GM23338 (cell line): ENCODE results near the gene IL21R. TPM values are rescaled to one million over a fixed set of nuclear protein-coding genes. Genes with fewer than 3 reads are reported as not detected.

Experiments used
- ATAC-seq: fragments of 200-7000 bp; cut with Tn5 transposase; 3 replicates; pipeline ENCODE4 v1.9.1; 2020
- DNase-seq: peaks from one replicate; pipeline ENCODE4 v3.0.0-alpha.2; 2015; ENCODE audit warnings: low spot score
- H2AFZ ChIP-seq: fragments of 200-600 bp; sonication (generic); 2 replicates; pipeline ENCODE4 v1.8.0; 2016; ENCODE audit warnings: antibody characterized with exemption, mild to moderate bottlenecking, moderate library complexity
- H3F3A ChIP-seq: fragments of 200-600 bp; sonication (generic); replicated peaks from 2 replicates; pipeline ENCODE4 v1.8.0; 2017; ENCODE audit warnings: antibody characterized with exemption, mixed run types, low read depth
- H3K27ac ChIP-seq: fragments of 200-600 bp; sonication (generic); 2 replicates; pipeline ENCODE4 v1.6.1; 2016; ENCODE audit warnings: low read depth
- H3K27me3 ChIP-seq: fragments of 200-600 bp; sonication (generic); 2 replicates; pipeline ENCODE4 v1.8.0; 2016; ENCODE audit warnings: mild to moderate bottlenecking, mixed run types, moderate library complexity; ENCODE audit not compliant: insufficient read depth
- H3K36me3 ChIP-seq: fragments of 200-600 bp; sonication (generic); 2 replicates; pipeline ENCODE4 v1.8.0; 2016; ENCODE audit warnings: mild to moderate bottlenecking; ENCODE audit not compliant: insufficient read depth
- H3K4me1 ChIP-seq: fragments of 200-600 bp; sonication (generic); 2 replicates; pipeline ENCODE4 v1.8.0; 2016; ENCODE audit warnings: mild to moderate bottlenecking, moderate library complexity; ENCODE audit not compliant: insufficient read depth
- H3K4me2 ChIP-seq: fragments of 200-600 bp; sonication (generic); 2 replicates; pipeline ENCODE4 v1.7.1; 2017; ENCODE audit warnings: mixed run types
- H3K4me3 ChIP-seq: fragments of 200-600 bp; sonication (generic); 2 replicates; pipeline ENCODE4 v1.6.1; 2016; ENCODE audit warnings: mixed run types
- H3K79me2 ChIP-seq: fragments of 200-600 bp; sonication (generic); replicated peaks from 2 replicates; pipeline ENCODE4 v1.8.0; 2017; ENCODE audit warnings: mild to moderate bottlenecking; ENCODE audit not compliant: insufficient read depth
- H3K9me2 ChIP-seq: fragments of 200-600 bp; sonication (generic); 2 replicates; pipeline ENCODE4 v1.8.0; 2017; ENCODE audit not compliant: insufficient read depth
- H4K20me1 ChIP-seq: fragments of 200-600 bp; sonication (generic); replicated peaks from 2 replicates; pipeline ENCODE4 v1.8.0; 2017; ENCODE audit warnings: mild to moderate bottlenecking; ENCODE audit not compliant: insufficient read depth
- H3K27ac Mint-ChIP-seq: 2 replicates; pipeline ENCODE4 v1.8.0; 2020; ENCODE audit warnings: inconsistent platforms, mild to moderate bottlenecking, moderate library complexity, mixed read lengths
- H3K27me3 Mint-ChIP-seq: 3 replicates; pipeline ENCODE4 v1.8.0; 2022; ENCODE audit warnings: low read depth, mild to moderate bottlenecking, moderate library complexity, mixed read lengths, inconsistent platforms; ENCODE audit not compliant: insufficient read depth, poor library complexity
- H3K36me3 Mint-ChIP-seq: 3 replicates; pipeline ENCODE4 v1.8.0; 2021; ENCODE audit warnings: low read depth, mild to moderate bottlenecking, inconsistent platforms, moderate library complexity, mixed read lengths
- H3K4me1 Mint-ChIP-seq: 3 replicates; pipeline ENCODE4 v1.8.0; 2020; ENCODE audit warnings: mild to moderate bottlenecking, inconsistent platforms, mixed read lengths
- H3K4me3 Mint-ChIP-seq: 3 replicates; pipeline ENCODE4 v1.8.0; 2021; ENCODE audit warnings: moderate library complexity, mild to moderate bottlenecking, inconsistent platforms, mixed read lengths
- H3K9me3 Mint-ChIP-seq: 3 replicates; pipeline ENCODE4 v1.8.0; 2020; ENCODE audit warnings: moderate library complexity, mild to moderate bottlenecking, inconsistent platforms, mixed read lengths
- CREB1 ChIP-seq: fragments of 250-450 bp; sonication (Bioruptor Pico); IDR thresholded peaks from 2 replicates; pipeline ENCODE4 v1.5.0; 2020; ENCODE audit warnings: low read depth, mild to moderate bottlenecking, moderate library complexity
- CTCF ChIP-seq, 2 experiments: fragments of 200-600 bp in 1 of 2; sonication (generic) in 1 of 2; conservative IDR thresholded peaks; 2 replicates each; pipeline versions ENCODE4 v1.5.1 to v1.6.1; 2016 to 2017; ENCODE audit warnings: antibody characterized with exemption in 2 of 2, low read depth in 2 of 2, mild to moderate bottlenecking in 2 of 2, moderate library complexity in 1 of 2
- ETS1 ChIP-seq: IDR thresholded peaks from 2 replicates; pipeline ENCODE4 v1.6.1; 2016; ENCODE audit warnings: antibody characterized with exemption
- EZH2 ChIP-seq: fragments of 200-600 bp; sonication (generic); IDR thresholded peaks from one replicate; pipeline ENCODE4 v1.8.0; 2017; ENCODE audit warnings: antibody characterized with exemption, mild to moderate bottlenecking, low read depth; ENCODE audit not compliant: unreplicated experiment
- EZH2phosphoT487 ChIP-seq: fragments of 200-600 bp; sonication (generic); IDR thresholded peaks from one replicate; pipeline ENCODE4 v1.8.1; 2018; ENCODE audit warnings: antibody characterized with exemption; ENCODE audit not compliant: unreplicated experiment
- JUNB ChIP-seq: IDR thresholded peaks from one replicate; pipeline ENCODE4 v1.6.1; 2016; ENCODE audit warnings: antibody characterized with exemption; ENCODE audit not compliant: unreplicated experiment
- NANOG ChIP-seq: IDR thresholded peaks from 2 replicates; pipeline ENCODE4 v1.6.1; 2016; ENCODE audit warnings: antibody characterized with exemption, borderline replicate concordance
- POLR2AphosphoS5 ChIP-seq: IDR thresholded peaks from 2 replicates; pipeline ENCODE4 v1.6.1; 2016; ENCODE audit warnings: antibody characterized with exemption, low read depth
- REST ChIP-seq: IDR thresholded peaks from one replicate; pipeline ENCODE4 v1.6.1; 2018; ENCODE audit warnings: antibody characterized with exemption; ENCODE audit not compliant: unreplicated experiment
- STAT1 ChIP-seq: IDR thresholded peaks from one replicate; pipeline ENCODE4 v1.6.1; 2016; ENCODE audit warnings: antibody characterized with exemption; ENCODE audit not compliant: unreplicated experiment
- ZNF114 ChIP-seq: fragments of 250-450 bp; sonication (Bioruptor Pico); IDR thresholded peaks from 2 replicates; pipeline ENCODE4 v1.5.0; 2020; ENCODE audit warnings: mild to moderate bottlenecking, moderate library complexity
- ZNF331 ChIP-seq: fragments of 250-450 bp; sonication (Bioruptor Pico); IDR thresholded peaks from 2 replicates; pipeline ENCODE4 v1.5.0; 2020; ENCODE audit warnings: low read depth, mild to moderate bottlenecking, moderate library complexity
- polyA plus RNA-seq: library from polyadenylated mRNA; unstranded; fragments of >200 nt; fragmentation: Nextera tagmentation; extraction: Ambion mirVana; gene quantifications from 2 replicates; pipeline ENCODE4 v1.2.1, GENCODE V29; 2016
- total RNA-seq: library from RNA; depleted of rRNA; stranded (reverse); fragments of >200 nt; shearing (Covaris generic); gene quantifications from 2 replicates; pipeline ENCODE4 v1.2.3, GENCODE V29; 2014

The IL21R gene
- total and polyA plus RNA-seq, 2 experiments from 2014 or later = 0.42 to 2.6 TPM

GRCh38 chr16:27399969-27400368 is 2.0 kb upstream of the IL21R start:
- Histone ChIP-seq H3F3A (no peaks in the 10 kb centered on the region), H3K27ac (no peak overlapping the region), H3K79me2 (no peaks in the 10 kb centered on the region), H3K36me3 (no peaks in the 10 kb centered on the region), H3K4me3 (no peak overlapping the region), H3K27me3 (no peaks in the 10 kb centered on the region), H3K4me1 (no peaks in the 10 kb centered on the region), H2AFZ (no peak overlapping the region), H3K4me2 (no peak overlapping the region), H4K20me1 (no peaks in the 10 kb centered on the region), H3K9me2 (no peaks in the 10 kb centered on the region; the same call in 1 of the 2 replicates)
- DNase-seq (no peak), ATAC-seq (no peak)
- Mint-ChIP-seq H3K4me3 (no peak overlapping the region), H3K9me3 (no peaks in the 10 kb centered on the region; the same call in 2 of the 3 replicates), H3K27me3 (peaks cover 4% of the 10 kb centered on the region), H3K36me3 (no peaks in the 10 kb centered on the region), H3K4me1 (peaks cover 5% of the 10 kb centered on the region; the same call in 1 of the 3 replicates), H3K27ac (no peak overlapping the region)
- TF ChIP-seq REST (no peak), EZH2 (no peak), JUNB (no peak), ETS1 (no peak), NANOG (no peak), ZNF114 (CRISPR knock-in tag) (no peak)

GRCh38 chr16:27400751-27401620 is 988 bp upstream of the IL21R start:
- Mint-ChIP-seq H3K4me3 (no peak overlapping the region), H3K36me3 (no peaks in the 10 kb centered on the region), H3K27ac (no peak overlapping the region; the same call in 1 of the 2 replicates), H3K4me1 (peaks cover 6% of the 10 kb centered on the region; the same call in 2 of the 3 replicates), H3K9me3 (no peaks in the 10 kb centered on the region), H3K27me3 (peaks cover 5% of the 10 kb centered on the region)
- Histone ChIP-seq H3K27me3 (no peaks in the 10 kb centered on the region), H3K4me2 (no peak overlapping the region), H3K27ac (no peak overlapping the region), H2AFZ (peak overlapping the region; percentile 86; the same call in 1 of the 2 replicates), H4K20me1 (no peaks in the 10 kb centered on the region), H3F3A (no peaks in the 10 kb centered on the region), H3K4me3 (no peak overlapping the region), H3K79me2 (no peaks in the 10 kb centered on the region), H3K4me1 (no peaks in the 10 kb centered on the region), H3K9me2 (no peaks in the 10 kb centered on the region; the same call in 1 of the 2 replicates), H3K36me3 (no peaks in the 10 kb centered on the region)
- DNase-seq (no peak), ATAC-seq (no peak)
- TF ChIP-seq ZNF114 (CRISPR knock-in tag) (no peak), POLR2AphosphoS5 (no peak), CREB1 (CRISPR knock-in tag) (no peak), EZH2phosphoT487 (no peak), JUNB (no peak), STAT1 (no peak), NANOG (no peak), CTCF (conservative IDR thresholded peaks at IDR 0.05; ENCODE audit: low read depth in 2 of 2) (no peak), ZNF331 (CRISPR knock-in tag) (no peak), ETS1 (no peak), EZH2 (no peak)
